Activated CD4-positive, CD25-positive, alpha-beta regulatory T cell treated with anti-CD3 and anti-CD28 coated beads, Interleukin-2, amount 50 U/mL, for 16 hours (primary cell): ENCODE data around the gene G3BP2.
"Not testable (repeated sequence)": the region's sequence is repeated elsewhere in the genome, so short reads cannot be mapped to it uniquely, and the experiment has no call there.

Experiments used
- DNase-seq: peaks from one replicate; pipeline ENCODE4 v3.0.0-alpha.2; 2020; ENCODE audit warnings: low read depth, low spot score

G3BP2 gene

DNA sequence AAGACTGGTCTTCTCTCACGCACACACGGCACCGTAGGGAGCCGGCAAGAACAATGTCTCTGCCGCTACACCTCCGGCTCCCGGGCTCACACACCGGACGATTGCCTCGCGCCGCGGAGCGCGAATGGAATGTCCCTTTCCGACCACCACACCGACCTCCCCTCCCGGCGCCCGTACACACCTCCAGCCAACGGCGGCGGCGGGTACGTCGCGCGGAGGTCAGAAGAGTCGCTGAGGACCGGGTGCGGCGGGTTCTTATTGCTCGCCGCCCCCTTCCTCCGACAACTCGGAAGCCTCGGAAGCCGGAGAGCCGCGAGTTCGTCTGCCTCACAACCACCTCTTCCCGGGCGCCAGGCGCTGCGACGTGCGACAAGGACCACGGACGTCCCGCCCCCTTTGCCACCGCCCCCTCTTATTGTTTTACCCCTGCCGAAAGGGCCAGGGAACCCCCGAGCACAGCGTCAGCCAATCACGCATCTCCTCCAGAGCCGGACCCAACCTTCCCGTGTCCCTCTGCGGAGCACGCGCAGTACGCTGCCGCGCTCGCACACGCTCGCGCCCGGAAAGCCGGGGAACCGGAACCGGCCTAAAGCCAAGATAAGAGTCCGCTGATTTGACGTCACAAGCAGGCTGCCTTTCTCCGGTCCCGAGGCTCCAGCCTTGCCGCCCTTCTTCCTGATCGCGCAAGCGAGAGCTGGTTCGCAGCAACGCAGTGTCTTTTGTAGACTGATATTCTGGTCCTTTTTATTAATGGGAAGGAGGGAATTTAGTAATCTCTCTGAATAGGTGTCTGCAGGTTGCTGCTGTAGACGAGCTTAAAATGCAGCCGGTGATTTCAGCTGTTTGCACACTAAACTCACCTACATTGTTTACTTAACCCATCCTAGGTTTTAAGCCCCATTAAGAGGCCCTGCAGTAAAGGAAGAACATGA, at the start of gene G3BP2:
Gene G3BP2 (minus strand): TSS at position 385 of the 932 bp plus-strand sequence. CDS start 11,386 bp downstream, outside the sequence.
- DNase-seq, result peak; percentile 95

GRCh38 chr4:75722417-75722816, 49.2 kb upstream of the G3BP2 start:
- no peak for DNase-seq

DNA sequence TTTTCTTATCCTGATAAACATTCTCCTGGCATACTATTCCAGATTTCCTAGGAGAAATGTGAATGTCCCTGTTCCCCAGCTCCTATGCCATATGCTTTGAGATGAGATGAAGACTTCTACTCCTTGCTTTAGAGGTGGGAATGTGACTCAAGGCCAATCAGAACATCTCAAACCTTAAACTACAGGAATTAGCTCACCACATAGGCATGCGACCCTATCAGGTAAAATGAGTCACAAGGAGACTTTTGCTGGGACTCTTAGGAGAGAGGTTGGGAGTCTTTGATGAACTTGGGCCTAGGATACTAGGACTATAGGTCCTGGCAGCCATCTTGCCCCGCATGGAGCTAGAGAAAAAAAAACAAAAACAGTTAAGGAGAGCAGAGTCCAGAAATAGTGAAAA, 45.3 kb upstream of the G3BP2 start:
- DNase-seq, result no peak

DNA sequence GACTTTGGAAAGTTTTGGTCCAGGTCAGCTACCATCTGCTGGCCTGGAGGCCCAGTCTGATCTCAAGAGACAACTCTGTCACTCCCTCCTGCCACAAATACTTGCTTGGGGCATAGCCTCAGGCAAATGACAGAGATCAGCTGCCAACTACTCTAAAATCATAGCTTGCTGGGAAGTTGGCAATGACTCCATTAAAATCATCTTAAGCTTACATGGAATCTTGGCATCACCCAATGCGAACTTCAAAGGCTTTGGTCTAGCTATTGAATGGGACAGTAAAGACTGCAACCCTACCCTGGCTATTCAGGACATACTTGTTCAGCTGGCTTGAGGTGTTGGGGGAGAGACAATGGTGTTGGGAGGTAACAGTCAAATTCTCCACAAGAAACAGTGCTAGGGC, 44.2 kb upstream of the G3BP2 start:
- no peak for DNase-seq

GRCh38 chr4:75716054-75716453, 42.8 kb upstream of the G3BP2 start:
- DNase-seq, result not testable (repeated sequence)

- DNase-seq, result no peak
Observed at GRCh38 chr4:75715105-75715799, 42.0 kb upstream of the G3BP2 start.

GRCh38 chr4:75714704-75715103, 41.5 kb upstream of the G3BP2 start:
- no peak for DNase-seq

GRCh38 chr4:75714011-75714410, 40.8 kb upstream of the G3BP2 start:
- no peak for DNase-seq

GRCh38 chr4:75710246-75710645, 37.0 kb upstream of the G3BP2 start:
- DNase-seq, result no peak

DNA sequence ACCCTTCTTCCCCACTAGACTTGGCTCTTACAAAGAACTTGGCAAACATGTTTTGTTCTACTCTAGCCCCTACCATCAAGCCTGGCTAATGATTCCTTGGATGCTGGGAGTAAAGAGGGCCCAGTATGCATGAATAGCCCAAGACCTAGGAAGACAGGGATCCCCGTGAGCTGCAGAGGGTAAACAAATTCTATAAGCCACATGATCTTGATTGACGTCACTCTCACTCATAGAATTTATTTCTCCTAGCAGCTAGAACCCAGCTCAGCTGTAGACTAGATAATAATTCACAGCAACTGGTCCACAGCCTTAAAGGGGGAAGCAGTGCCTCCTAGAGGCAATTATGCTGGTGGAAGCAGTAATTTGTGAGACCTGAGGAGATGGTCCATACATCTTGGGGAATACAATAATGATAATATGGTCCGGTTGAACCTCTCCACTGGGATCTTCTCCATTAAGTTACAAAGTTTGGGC, 35.0 kb upstream of the G3BP2 start:
- DNase-seq, result no peak

- no peak for DNase-seq
Observed at GRCh38 chr4:75705198-75705977, 32.2 kb upstream of the G3BP2 start.

GRCh38 chr4:75702919-75703411, 29.8 kb upstream of the G3BP2 start:
- no peak for DNase-seq

DNA sequence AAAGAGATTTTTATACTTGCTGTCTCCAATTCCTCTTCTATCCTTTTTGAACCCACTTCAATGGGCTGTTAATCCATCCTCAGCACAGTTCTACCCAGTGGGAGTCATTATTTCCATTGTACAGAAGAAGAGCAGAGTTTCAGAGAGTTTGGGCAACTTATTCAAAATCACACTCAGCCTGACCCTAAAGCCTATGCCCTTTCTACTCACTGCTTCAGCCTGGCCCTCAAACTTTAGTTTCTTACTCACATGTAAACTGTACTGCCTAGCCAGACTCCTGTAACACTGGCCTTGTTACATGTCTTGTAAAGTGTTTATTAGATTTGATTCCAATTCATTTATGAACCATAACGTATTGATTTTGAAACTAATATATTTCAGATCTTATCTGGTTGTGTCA, 26.1 kb upstream of the G3BP2 start:
- DNase-seq, result no peak

- no peak for DNase-seq
Observed at GRCh38 chr4:75698963-75699228, 25.7 kb upstream of the G3BP2 start.

DNA sequence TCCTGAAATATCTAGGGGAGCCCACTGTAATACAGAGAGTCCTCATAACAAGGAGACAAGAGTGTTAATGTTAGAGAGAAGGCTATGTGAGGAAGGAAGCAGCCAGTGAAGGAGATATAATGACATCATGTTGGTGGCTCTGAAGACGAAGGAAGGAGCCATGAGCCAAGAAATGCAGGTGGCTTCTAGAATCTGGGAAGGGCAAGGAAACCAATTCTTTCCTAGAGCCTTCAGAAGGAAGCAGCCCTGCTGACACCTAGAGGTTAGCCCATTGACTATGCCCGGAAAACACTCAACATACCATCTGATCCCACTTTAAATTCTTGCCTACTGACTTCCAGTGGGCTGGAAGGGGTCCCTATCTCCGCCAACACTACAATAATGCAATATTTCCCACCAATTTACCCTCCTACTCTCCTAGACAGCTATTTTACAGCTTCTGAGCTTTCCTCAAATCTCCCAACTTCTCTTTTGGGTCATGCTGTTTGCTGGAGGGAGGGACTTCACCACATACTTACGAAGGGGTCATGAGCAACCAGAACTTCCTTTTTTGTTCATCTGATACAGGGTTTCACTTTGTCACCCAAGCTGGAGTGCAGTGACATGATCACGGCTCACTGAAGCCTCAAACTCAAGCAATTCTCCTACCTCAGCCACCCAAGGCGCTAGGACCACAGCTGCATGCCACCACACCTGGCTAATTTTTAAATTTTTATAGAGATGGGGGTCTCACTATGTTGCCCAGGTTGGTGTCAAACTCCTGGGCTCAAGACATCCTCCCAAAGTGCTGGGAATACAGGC, 25.2 kb upstream of the G3BP2 start:
- DNase-seq, result no peak

- DNase-seq, result no peak
Observed at GRCh38 chr4:75696581-75696980, 23.4 kb upstream of the G3BP2 start.

- DNase-seq, result no peak
Observed at GRCh38 chr4:75696071-75696470, 22.9 kb upstream of the G3BP2 start.

DNA sequence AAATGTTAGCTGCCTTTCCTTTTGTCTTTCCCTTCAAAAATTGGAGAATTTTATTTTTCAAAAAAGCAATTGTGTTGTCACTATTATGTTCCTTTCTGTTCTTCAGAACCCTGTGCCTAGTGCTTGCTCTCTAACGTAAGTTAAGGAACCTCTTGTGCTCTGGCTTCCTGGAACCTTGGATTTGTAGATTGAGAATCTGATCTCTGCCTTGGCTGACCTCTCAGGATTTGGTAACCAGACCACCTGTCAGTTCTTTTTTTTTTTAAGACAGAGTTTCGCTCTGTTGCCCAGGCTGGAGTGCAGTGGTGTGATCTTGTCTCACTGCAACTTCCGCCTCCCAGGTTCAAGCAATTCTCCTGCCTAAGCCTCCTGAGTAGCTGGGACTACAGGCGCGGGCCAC, 18.9 kb upstream of the G3BP2 start:
- not testable (repeated sequence) for DNase-seq

DNA sequence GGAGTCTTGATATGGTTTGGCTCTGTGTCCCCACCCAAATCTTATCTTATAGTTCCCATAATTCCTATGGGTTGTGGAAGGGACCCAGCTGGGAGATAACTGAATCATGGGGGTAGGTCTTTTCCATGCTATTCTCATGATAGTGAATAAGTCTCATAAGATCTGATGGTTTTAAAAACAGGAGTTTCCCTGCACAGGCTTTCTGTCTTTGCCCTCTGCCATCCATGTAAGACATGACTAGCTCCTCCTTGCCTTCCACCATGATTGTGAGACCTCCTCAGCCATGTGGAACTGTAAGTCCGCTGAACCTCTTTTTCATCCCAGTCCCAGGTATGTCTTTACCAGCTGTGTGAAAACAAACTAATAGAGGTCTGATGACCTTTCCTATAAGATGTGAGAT, 13.9 kb upstream of the G3BP2 start:
- DNase-seq, result not testable (repeated sequence)

DNA sequence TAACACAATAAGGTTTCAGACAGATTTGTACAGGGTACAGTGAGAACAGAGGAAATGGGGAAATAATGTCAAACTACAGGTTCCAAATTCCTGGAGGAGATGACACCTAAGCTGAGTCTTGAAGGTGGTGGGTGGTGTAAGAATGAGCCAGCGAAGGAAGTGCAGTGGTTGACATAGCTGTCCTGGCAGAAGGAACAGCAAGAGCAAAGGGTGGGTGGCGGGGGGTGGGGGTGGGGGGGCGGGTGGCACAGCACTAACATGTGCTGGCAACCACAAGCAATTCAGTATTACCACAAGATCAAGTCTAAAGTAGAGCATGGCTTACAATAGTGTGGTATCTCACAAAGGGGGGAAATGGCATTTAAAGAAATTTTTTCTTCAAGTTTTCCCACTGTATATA, 13.1 kb upstream of the G3BP2 start:
- DNase-seq, result no peak

GRCh38 chr4:75685546-75686189, 12.5 kb upstream of the G3BP2 start:
- no peak for DNase-seq
